HG02981 (cell line): ENCODE measurements around the gene C9orf78.
A peak's percentile ranks its signal among the peaks of the same experiment; 100 is the strongest.

Source experiments
- ATAC-seq: cut with Tn5 transposase; IDR thresholded peaks from one replicate; pipeline ENCODE4 v1.9.1; 2021; ENCODE audit warnings: mild to moderate bottlenecking, moderate library complexity; ENCODE audit not compliant: unreplicated experiment

C9orf78 gene, protein sequence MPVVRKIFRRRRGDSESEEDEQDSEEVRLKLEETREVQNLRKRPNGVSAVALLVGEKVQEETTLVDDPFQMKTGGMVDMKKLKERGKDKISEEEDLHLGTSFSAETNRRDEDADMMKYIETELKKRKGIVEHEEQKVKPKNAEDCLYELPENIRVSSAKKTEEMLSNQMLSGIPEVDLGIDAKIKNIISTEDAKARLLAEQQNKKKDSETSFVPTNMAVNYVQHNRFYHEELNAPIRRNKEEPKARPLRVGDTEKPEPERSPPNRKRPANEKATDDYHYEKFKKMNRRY

GRCh38 chr9:129835128-129835859, at the start of gene C9orf78, which contains the start of gene USP20:
TSS of gene C9orf78 (minus strand) at chr9:129835275. CDS start at chr9:129835221, 54 bp downstream.
TSS of gene USP20 (plus strand) at chr9:129835458. CDS start at chr9:129852556, 17,098 bp downstream.
- peak; percentile 94 for ATAC-seq

DNA sequence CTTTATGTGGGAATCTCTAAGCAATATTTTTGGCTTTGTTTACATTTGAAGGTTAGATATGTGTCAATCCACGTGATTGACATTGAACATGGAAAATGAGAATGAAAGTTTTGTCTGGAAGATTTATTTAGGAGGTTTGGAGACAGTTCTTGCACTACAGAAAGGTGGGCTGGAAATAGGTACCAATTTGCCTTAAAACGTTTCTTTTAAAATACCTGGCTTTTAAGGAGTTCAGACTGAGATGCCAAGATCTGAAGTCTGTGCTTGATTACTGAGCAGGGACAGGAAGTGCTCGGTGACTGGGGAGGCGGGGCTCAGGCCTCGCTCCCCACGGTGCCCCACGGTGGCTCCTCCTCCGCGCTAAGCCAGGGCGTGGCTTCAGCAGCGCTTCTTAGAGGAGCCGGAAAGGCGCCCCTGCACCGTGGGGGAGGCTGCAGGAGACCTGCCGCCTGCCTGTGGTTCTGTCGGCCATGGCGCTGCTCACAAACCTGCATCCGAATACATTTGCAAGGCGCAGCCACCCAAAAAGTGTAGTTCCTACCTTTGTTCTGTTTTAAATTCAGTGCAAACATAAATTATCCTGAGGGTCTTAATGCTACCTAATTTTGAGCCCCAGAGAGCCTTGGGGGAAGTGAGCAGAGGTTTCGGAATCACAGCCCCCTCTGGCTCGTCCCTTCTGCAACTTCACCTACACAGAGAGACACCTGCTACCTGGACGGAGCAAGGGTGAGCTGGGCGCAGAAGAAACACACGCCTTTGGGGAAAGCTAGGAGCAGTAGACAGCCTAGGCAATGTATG, 49.3 kb upstream of the C9orf78 start:
- peak; percentile 44 for ATAC-seq

- no peak for ATAC-seq
Observed at GRCh38 chr9:129881547-129882324, 46.7 kb upstream of the C9orf78 start.

DNA sequence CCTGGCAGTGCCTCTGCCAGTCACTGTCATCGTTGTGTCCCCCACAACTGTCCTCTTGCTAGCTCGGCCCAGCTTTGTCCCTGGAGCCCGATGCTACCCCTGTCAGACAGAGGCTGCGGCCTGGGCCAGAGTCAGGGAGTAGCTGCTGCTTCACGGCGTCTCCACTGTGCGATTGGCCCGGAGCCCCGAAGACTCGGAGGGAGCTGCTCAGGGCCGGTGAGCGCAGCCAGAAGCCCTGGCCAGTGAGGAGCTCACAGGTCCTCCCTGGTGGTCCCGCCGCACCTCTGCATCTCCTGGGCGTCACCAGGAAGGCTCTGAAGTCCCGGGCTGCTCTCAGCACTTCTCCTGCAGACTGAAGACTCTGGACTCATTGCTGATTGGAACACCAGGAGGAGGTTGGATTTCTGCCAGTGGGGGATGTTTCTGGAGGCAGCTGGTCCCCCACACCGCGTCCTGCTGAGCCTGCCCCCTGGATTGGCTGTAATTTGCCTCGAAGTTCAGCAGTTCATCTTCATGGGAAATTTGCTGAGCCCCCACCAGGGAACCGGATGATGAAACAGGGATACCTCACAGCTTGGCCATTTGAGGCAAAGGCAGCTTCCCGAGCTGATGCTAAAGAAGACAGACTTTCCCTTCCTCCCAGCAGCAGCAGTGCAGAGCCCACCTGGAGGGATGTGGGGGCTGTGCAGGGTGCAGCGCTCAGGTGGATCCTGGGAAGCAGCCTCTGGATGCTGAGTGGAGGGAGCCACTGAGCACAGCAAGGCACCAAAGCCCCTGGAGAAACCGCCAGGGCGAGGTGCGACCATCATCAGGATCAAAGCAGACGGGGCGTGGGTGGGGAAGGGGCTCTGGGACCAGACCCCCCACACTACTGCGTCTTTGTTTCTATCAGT, 45.8 kb upstream of the C9orf78 start:
- ATAC-seq, result no peak

DNA sequence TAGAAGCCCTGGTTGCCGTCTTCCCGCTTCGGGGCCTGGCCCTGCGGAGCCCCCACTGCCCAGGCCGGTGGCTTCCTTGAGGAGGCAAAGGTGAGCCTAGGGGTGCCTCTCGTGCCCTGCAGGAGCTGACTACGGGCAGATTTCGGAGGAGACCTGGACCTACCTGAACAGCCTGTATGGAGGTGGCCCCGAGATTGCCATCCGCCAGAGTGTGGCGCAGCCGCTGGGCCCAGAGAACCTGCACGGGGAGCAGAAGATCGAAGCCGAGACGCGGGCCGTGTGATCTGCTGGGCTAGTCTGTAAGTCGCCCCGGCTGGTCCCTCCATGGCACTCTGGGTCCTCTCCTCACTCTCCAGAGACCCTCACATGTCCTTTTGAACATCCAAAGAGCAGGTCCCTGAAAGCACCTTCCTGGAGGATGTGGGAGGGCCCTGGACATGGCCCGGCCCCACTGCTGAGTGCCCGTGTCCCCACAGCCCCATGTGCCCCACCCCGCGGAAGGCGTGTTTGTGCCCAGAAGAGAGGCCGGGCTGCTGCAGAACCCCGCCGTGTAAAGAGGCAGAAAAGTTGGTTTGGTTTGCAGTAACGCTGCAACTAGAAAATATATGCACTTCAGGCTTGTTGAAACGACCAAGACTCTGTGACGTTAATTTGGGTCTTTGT, 45.0 kb upstream of the C9orf78 start:
- no peak for ATAC-seq

DNA sequence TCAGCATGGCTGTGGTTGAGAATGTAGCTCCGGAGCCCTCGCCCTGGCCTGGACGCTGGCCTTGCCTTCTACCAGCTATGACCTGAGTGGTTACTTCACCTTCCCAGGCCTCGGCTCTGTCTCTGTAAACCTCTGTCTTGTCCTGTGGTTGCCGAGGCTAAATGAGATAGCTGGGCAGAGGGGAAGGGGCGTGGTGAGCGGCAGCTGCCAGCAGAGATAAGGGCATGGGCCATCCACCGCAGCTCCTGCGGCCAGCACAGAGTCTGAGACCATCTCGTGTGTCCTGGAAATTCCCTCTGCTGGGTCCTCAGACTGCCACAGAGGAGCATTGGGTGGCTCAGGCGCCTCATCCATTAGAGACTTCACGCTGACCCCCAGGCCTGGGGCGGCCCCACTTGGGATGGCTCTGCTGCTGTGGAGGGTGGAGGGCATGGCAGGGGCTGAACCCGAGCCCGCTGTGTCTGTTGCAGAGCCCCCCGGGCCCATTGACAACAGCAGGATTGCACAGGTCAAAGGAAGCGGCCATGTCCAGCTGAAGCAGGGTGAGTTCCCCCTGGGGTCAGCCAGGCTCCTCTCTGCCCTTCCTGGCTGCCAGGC, 44.1 kb upstream of the C9orf78 start:
- no peak for ATAC-seq

GRCh38 chr9:129878291-129878690, 43.2 kb upstream of the C9orf78 start:
- no peak for ATAC-seq

DNA sequence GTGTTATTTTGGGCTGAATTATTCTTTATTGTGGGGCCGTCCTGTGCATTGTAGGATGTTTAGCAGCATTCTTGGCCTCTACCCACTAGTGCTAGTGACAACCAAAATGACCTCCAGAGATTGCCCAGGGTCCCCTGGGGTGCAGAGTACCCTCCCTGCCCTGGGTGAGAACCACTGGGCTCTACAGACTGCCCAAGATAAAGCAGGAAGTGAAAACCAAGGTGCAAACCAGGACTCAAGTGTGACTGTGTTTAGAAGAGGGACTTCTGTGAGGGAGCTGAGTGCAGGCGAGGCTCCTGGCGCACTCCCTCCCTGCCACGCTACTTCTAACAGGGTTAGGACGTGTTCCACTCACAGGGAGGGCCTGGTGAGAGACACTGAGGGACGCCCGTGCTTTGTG, 41.7 kb upstream of the C9orf78 start:
- no peak for ATAC-seq

GRCh38 chr9:129875687-129876395, 40.8 kb upstream of the C9orf78 start:
- ATAC-seq, result no peak

DNA sequence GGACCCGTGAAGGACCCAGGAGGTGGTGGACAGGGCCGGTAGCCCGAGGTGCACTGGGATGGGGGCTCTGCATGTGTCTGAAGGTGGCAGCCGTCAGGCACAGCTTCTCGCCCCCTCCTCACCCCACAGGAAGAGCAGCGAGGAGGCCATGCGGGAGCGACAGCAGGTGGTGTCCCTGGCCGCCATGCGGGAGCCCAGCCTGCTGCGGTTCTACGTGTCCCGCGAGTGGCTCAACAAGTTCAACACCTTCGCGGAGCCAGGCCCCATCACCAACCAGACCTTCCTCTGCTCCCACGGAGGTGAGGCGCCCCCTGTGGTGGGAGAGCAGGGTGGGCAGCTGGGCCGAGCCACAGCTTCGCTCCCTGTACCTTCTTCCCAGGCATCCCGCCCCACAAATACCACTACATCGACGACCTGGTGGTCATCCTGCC, 40.1 kb upstream of the C9orf78 start:
- no peak for ATAC-seq

DNA sequence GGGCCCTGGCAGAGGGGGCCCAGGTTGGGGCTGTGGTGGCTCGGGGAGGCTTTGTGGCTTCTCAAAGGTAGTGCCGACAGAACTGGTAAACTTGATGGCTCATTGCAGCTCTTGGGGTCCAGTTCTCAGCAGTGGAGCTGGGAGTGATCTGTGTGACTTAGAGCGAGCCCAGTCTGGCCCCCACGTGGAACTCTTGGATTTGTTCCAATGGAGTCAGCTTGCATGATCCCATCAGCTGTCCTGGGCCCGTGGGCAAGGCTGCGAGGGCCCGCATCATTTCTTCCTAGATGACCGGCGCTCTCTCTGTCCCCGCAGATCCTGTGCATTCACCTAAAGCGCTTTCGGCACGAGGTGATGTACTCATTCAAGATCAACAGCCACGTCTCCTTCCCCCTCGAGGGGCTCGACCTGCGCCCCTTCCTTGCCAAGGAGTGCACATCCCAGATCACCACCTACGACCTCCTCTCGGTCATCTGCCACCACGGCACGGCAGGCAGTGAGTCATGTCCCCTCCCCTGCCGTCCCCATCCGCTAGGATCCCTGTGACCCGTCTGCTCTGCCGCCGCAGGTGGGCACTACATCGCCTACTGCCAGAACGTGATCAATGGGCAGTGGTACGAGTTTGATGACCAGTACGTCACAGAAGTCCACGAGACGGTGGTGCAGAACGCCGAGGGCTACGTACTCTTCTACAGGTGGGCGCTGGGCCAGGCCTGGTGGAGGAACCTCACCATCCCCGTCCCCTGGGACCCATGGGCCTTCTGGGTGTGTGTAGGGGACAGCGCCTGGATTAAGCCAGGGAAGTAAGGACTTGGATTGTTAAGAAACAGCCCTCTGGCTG, 39.4 kb upstream of the C9orf78 start:
- no peak for ATAC-seq

GRCh38 chr9:129873563-129874190, 38.6 kb upstream of the C9orf78 start:
- ATAC-seq, result no peak

DNA sequence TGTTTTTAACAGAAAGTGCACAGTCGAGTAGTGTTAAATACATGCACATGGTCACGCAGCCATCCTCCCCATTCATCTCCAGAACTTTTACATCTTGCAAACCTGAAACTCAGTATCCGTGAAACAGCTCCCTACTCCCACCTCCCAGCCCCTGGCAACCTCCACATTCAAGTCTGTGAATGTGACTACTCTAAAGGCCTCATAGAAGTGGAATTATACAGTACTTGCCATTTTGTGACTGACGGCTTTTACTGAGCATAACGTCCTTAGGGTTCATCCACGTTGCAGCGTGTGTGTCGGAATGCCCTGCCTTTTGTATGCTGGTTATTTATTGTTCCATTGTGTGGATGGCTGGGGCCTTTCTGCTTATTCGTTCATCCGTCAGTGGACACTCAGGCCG, 36.0 kb upstream of the C9orf78 start:
- ATAC-seq, result no peak

DNA sequence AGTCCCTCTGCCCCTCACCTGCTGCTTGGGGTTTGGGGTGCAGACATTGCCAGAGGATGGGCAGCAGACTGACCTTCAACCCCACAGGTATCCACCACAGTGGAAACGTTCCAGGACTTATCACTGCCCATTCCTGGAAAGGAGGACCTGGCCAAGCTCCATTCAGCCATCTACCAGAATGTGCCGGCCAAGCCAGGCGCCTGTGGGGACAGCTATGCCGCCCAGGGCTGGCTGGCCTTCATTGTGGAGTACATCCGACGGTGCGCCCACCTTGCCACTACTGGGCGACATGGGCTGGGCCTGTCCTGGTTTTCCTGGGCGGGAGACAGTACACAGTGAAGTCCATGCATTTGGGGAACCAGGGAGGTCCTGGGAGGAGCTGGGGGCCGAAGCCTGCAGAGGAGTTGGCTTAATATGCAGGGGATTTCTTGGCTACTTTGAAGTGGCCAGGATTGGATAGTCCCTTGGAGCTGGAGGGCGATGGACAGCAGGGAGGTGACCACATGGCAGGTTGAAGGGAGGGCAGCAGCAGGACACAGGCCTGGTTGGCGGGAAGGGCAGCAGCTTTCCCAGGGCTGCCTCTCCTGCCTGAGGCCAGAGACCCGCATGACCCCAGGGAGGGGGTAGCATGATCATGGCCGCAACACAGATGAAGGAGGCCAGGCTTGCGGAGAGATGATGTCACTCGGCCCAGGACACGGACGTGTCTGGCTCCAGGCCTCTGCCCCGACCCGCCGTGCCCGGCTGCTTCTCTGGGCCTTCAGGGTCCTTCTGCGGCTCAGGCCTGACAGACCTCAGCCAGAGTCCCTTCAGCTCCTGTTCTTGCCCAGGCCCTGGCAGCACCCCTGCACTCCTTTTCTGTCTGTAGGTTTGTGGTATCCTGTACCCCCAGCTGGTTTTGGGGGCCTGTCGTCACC, 34.8 kb upstream of the C9orf78 start:
- ATAC-seq, result no peak

GRCh38 chr9:129868872-129869486, 33.9 kb upstream of the C9orf78 start:
- no peak for ATAC-seq
